Measurements from ENCODE around the gene SPATA21.
A peak's percentile ranks its signal among the peaks of the same experiment; 100 is the strongest.

The SPATA21 gene

GRCh38 chr1:16451841-16452528 is 14.8 kb upstream of the SPATA21 start:
- DNase-seq (ENCODE audit: low spot score) = no peak

GRCh38 chr1:16450863-16451481 is 13.7 kb upstream of the SPATA21 start:
- DNase-seq (ENCODE audit: low spot score) = no peak

- no peak for DNase-seq (ENCODE audit: low spot score)
These were observed 12.4 kb upstream of the SPATA21 start for GRCh38 chr1:16449666-16450065.

- DNase-seq (ENCODE audit: low spot score) = no peak
These were observed 11.8 kb upstream of the SPATA21 start for GRCh38 chr1:16449065-16449464.

- DNase-seq (ENCODE audit: low spot score) = no peak
These were observed 10.4 kb upstream of the SPATA21 start for GRCh38 chr1:16447641-16448040.

GRCh38 chr1:16446116-16446515 is 8.9 kb upstream of the SPATA21 start:
- no peak for DNase-seq (ENCODE audit: low spot score)

- DNase-seq (ENCODE audit: low spot score) = no peak
These were observed 7.8 kb upstream of the SPATA21 start for GRCh38 chr1:16445052-16445451.

- no peak for DNase-seq (ENCODE audit: low spot score)
These were observed 6.9 kb upstream of the SPATA21 start for GRCh38 chr1:16443975-16444770.

- no peak for DNase-seq (ENCODE audit: low spot score)
These were observed 5.7 kb upstream of the SPATA21 start for GRCh38 chr1:16442941-16443340.

- no peak for DNase-seq (ENCODE audit: low spot score)
These were observed 5.0 kb upstream of the SPATA21 start for GRCh38 chr1:16442265-16442664.

GRCh38 chr1:16441282-16441665 is 4.0 kb upstream of the SPATA21 start:
- no peak for DNase-seq (ENCODE audit: low spot score)

- peak; percentile 87 for DNase-seq (ENCODE audit: low spot score)
These were observed 3.5 kb upstream of the SPATA21 start, which contains the start of gene NECAP2 for GRCh38 chr1:16440470-16441281. NECAP2 (plus strand) TSS chr1:16440724; CDS start chr1:16440762, 38 bp downstream.

GRCh38 chr1:16440131-16440469 is 2.9 kb upstream of the SPATA21 start:
- DNase-seq (ENCODE audit: low spot score) = no peak

GRCh38 chr1:16438924-16439323 is 1.7 kb upstream of the SPATA21 start:
- no peak for DNase-seq (ENCODE audit: low spot score)

GRCh38 chr1:16438516-16438915 is 1.3 kb upstream of the SPATA21 start:
- DNase-seq (ENCODE audit: low spot score) = no peak

GRCh38 chr1:16434501-16434900 is 2.7 kb downstream of the SPATA21 start:
- DNase-seq (ENCODE audit: low spot score) = no peak

- no peak for DNase-seq (ENCODE audit: low spot score)
These were observed 3.2 kb downstream of the SPATA21 start for GRCh38 chr1:16434007-16434406.

- no peak for DNase-seq (ENCODE audit: low spot score)
These were observed 4.2 kb downstream of the SPATA21 start for GRCh38 chr1:16433030-16433429.

- DNase-seq (ENCODE audit: low spot score) = no peak
These were observed 6.6 kb downstream of the SPATA21 start for GRCh38 chr1:16430606-16431005.

GRCh38 chr1:16425125-16426025 is 11.8 kb downstream of the SPATA21 start:
- DNase-seq (ENCODE audit: low spot score) = no peak

GRCh38 chr1:16422041-16422440 is 15.2 kb downstream of the SPATA21 start:
- no peak for DNase-seq (ENCODE audit: low spot score)
